Suppressor macrophage treated with lipopolysaccharide for 4 hours (primary cell): ENCODE data around the gene CAMTA1.
"Not testable (repeated sequence)": the region's sequence is repeated elsewhere in the genome, so short reads cannot be mapped to it uniquely, and the experiment has no call there.

ENCODE experiments used
- DNase-seq: peaks from one replicate; pipeline ENCODE4 v3.0.0-alpha.2; 2020

Gene CAMTA1

DNA sequence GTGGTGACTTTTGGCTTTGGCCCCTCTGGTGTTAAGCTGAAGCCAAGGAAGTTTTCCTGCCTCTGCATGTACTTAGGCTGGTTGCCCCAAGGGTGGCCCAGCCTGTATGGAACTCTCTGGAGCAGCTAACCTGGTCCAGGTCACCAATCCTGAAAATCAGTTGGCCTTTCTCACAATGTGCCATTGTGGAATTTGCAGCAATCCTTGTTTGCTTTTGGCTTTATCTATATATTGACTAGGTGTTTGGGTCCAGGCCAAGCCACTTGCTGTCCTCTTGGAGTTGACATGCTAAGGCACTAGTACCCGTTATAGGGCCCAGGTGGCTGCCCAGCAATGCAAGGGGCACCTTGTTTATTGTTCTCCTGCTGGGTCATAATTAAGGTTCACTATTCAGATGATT, 124.6 kb downstream of the CAMTA1 start:
- no peak for DNase-seq

DNA sequence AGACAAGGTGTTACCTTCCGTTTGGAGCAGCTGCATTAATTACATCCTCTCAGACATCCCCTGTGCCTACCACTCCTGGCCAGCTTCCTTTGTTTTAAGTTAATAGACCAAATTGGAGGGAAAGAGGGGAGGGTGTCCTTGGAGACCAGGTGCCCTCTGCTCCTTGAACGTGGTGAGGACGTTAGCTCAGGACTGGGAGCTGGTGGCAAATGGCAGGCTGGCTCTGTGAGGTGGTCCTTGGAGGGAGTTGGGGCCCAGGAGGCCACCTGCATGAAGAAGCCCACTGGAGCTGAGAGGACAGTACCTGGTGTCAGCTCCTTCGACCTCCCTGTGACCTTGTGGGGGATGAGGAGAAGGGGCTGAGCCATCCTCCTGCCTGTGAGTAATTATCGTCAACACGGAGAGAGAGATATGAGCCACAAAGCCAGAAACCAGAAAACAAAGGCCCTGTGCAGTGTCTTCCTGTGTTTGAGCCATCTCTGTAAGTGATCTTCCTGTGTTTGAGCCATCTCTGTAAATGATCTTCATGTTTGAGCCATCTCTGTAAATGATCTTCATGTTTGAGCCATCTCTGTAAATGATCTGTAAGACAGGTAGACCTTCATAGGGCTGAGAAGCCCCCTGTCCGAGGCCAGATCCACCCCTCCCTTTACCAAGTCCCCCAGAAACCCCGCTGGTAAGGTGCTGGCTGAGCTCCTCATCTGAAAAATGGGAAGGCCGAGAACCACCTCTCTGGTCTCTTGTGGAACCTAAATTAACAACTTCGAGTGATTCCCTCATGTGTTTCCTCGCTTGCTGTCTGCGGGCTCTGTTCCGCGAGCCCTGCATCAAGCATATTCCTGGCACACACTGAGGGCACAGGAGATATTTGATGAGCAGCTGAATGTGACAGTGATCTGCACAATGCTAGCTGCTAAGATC, 126.0 kb downstream of the CAMTA1 start:
- no peak for DNase-seq

DNA sequence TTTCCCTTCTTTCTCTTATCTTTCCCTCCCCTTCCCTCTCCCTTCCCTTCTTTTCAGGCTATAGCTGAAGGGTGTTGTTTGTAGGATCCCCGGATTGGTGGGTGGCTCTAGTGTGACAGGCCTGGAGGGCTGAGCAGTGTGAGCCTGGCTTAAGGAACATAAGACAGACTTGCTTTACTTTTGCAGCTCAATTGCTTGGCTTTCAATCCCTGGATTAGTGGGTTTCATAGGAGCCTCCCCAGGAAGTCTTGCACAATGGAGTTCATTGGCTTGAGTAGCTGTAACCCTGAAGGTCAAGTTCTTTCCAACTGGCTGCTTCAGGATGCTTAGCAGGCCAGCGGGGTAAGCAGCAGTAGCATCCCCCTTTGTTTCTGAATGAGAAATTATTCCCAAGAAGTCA, 126.7 kb downstream of the CAMTA1 start:
- no peak for DNase-seq

DNA sequence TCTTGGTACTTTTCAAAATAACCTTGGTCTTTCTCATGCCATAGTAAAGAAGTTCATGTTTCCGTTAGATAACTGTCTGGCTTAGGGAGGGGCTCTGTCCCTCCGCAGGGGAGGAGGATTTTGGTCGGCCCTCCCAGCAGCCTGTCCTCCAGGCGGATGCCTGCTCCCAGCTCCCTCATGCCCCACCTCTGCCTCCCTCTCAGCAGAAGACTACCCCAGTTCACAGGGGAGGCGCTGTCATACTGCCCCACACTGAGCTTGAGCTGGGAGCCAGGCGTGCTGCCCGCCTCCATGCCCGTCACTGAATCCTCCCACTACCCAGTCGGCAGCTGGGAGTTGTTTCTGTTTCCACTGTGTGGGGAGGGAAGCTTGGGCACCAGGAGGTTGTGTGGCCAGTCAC, 127.3 kb downstream of the CAMTA1 start:
- DNase-seq, result no peak

DNA sequence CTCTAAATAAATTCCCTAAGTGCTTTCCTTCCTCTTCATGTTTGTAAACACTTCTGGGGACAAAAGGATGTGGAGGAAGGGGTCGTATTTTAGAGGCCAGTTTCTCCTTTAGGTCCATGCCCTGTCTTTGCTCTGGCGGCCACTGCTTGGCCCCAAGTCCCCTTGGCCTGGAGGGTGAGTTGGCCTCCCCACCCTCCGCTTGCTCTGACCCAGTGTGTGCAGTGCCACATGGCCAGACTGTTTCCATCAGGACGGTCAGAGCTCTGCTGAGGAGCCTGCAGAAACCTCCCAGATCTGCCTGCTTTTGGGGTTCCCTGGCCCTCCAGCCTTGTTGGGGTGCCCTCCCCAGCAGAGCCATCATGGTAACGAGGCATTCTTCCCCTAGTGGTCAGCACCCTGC, 127.8 kb downstream of the CAMTA1 start:
- no peak for DNase-seq

DNA sequence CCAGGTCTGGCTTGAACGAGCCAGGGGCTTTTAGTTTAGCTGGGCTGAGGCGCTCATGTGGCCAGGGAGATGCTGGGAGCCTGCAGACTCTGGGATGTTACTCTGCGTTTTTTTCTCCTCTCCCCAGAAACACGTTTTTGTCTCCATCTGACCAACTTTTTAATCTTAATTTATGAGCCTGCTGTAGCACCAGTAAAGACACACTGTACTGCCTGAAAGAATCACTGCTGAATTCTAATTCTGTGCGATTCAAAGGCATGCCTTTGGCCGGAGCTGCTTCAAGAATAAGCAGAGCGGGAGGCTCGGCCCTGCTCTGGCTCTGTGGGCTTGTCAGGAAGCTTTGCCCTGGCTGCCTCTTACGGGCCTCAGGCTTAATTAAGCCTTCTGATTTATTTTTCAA, 129.5 kb downstream of the CAMTA1 start:
- no peak for DNase-seq

DNA sequence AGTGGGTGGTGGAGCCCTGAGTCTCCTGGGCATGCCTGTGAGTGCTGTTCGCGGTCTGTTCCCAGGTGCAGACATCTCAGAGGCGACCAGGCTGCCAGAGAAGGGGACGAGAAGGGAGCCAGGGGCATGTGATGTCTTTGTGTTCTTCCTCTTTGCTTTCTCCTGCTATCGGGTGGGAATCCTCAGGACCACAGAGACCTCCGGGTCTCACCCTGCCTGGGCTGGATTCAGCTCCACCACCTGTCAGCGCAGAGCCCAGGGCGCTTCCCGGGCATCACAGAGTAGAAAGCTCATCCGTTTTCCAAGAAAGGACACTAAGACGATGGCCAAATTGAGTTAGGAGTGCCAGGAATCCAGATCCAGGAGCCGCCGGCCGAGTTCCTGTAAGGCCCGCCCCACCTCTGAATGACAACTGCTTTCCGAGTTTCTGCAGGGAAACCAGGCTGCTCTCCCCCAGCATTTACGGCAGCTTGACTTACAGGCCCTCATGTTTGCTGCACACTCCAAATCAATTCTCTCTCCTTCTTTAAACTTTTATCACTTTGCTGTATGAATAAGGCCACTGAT, 130.8 kb downstream of the CAMTA1 start:
- no peak for DNase-seq

DNA sequence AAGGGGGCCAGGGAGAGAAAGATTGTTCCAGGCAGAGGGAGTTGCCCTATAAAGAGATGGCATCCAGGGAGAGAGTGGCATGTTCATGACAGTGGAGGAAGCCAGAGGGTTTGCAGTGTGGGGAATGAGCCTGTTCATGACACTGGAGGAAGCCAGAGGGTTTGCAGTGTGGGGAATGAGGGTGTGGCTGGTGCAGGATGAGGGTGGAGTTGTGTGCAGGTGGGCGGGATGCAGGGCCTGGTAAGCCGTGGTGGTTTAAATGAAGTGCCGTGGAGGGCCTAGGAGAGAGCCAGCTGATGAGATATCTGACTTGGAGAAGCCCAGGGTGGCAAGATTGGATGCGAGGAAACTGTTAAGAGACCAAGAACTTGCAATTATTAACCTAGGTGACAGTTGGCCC, 131.8 kb downstream of the CAMTA1 start:
- no peak for DNase-seq

DNA sequence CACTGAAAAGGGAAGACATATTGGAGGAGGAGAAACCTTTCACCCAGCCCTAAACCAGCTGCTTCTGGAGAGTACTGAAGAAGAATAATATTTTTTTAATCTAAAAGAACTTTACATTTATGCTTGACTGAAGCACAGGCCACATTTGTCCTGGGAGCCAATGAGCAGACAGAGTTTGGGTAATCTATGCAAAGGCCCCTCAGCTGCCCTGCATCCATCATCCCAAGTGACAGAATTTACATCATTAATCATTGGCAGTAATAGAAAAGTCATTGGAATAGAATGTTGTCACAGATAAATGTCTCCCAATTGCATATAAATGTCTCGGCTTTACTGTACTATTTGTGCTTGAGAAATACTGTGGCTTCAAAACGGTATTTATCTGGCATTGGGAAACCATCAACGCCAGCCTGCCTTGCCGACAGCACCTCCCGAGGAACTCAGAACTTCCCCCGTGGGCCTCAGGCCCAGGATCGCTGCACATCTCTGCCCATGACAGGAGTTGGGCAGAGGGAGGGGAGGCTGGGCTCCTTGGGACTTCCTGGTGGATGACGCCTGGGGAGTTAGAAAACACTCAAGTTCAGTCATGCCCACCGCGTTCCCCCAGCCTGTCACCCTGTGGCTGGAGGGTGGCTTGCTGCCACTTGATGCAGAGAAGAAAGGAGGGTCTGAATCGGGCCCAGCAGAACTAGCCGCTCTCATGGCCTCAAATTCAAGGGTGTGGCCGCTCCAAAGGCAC, 133.1 kb downstream of the CAMTA1 start:
- no peak for DNase-seq

DNA sequence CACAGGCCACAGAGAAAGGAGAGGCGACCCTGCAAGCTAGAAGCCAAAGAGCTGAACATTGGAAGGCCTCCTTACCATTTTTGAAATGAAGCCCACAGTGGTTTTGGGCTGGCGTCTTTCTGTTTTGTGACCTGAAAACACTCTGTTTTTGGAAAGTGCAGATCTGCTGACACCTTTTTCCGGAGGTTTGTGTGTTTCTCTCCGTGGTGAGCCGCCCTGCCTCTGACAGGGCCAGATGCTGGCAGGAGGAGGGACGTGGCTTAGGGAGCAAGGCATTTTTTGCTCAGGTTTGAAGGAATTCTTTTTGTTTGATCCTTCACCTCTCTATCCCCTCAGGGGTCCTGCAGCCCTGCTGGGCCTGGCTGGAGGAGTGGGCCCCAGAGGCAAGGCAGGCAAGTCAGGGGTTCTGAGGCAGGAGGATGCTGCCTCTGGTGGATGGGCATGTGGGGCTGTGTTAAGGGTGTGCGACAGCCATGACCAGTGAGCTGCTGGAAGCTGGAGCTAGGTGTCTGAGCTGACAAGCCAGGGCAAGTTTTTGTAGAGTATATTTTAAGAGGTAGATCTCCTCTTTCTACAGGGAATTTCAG, 133.8 kb downstream of the CAMTA1 start:
- DNase-seq, result no peak

DNA sequence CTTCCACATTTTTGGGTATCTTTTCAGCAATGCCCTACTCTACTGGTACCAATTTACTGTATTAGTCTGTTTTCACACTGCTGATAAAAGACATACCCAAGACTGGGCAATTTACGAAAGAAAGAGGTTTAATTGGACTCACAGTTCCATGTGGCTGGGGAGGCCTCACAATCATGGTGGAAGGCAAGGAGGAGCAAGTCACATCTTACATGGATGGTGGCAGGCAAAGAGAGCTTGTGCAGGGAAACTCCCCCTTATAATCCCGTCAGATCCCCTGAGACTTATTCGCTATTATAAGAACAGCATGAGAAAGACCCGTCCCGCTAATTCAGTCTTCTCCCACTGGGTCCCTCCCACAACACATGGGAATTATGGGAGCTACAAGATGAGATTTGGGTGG, 136.3 kb downstream of the CAMTA1 start:
- not testable (repeated sequence) for DNase-seq

DNA sequence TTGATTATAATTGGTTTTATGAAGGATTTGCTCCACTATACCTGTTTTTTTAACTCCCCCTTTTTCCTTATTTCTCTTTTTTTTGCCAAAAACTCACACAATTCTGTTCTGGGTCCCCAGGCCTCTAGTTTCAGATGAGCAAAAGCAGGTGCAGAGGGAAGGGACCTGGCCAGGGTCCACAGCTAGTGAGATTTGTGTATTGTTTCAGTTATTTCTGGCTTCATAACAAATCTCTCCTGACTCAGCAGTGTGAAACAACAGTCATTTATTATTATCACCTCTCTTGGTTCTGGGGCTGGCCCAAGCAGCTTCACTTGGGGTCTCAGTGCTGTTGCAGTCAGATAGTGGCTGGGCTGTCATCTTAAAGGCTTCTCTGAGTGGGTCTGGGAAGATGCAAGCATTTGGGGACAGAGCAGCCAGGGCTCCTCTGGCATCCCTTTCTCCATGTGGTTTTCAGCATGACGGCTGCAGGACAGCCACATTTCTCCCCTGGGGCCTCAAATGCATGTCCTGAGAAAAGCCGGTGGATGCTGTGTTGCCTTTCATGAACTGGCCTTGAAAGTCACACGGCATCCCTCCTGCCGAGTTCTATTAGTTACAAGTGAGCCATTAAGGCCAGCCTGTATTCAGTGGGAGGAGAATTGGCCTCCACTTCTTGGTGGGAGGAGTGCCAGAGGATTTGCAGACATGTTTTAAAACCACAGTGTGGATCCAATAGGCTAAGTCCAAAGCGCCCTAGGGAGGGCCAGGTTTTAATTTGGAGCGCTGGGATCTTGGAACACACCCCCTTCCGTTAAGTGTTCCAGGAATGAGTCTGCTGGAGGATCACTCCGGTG, 137.1 kb downstream of the CAMTA1 start:
- no peak for DNase-seq

DNA sequence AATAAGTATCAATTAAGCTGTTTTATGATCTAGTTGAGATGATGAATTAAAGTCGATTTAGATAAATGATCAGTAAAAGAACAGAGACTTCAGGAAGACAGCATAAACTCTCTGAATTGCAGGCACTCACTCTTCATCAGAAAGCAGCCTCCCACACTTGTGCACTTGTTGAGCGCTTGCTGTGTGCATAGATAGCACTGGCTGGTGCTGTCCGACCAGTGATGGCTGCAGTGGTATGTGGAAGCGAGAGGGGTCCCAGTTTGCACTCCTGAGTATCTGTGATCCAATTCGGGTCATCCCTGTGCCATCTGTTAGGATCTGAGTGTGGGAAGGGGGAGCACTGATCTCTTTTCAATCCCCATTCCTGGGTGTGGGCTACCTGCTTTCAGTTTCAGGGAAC, 137.8 kb downstream of the CAMTA1 start:
- no peak for DNase-seq

DNA sequence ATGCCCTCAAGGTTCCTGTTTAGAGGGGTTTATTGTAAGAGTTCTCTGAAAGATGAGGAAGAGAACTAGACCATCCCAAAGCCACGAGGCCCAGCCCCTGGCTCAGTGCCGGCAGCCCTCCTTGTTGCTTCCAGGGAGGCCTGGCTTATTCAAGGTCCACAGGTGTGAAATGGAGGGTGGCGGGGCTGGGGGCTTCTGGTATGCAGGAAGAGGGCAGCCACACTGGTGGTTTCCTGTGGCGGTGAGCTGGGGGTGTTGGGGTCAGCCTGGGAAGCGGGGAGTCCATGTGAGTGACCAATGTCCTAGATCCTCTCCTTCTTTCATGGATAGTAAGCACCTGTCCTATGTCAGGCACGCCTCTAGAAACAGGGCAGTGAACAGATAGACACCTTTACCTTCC, 138.2 kb downstream of the CAMTA1 start:
- DNase-seq, result no peak

DNA sequence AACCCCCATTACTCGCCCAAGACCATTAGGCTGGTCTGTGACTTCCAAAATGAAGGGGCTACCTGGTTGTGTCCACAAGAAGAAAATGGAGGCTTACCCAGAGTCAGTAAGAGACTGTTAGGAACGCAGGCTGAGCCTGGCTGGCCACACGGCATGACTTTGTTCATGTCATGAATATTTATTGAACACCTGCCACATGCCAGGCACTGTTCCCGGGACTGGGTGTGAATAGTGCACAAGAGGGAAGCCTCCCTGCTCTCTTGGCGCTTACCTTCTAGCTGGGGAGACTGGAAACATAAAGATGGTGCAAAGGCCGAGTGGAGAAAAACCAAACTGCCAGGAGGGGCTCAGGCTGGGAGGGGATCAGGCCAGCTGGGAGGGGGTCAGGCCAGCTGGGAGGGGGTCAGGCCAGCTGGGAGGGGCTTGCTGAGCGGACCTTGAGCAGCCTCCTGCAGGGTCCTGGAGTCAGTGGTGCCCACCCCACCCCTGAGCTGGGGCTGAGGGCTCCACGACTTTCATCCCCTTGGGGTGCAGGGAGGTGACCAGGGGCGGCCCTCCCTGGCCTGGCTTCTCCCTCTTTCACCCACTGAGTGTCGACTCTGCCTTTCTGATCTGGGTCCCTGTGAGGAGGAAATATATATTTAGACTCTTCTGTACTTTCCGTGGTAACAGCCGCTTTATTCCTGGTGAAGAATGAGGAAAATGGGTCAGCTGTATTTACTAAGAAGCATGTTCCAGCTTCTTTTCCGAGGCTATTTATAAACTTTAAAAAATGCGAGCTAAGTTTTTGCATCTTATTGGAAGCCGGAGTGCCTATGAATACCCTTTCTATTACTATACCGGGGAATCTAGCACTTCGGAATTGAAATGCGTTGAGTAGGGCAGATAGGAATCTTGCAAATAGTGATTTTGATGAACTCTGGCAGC, 139.0 kb downstream of the CAMTA1 start:
- no peak for DNase-seq

DNA sequence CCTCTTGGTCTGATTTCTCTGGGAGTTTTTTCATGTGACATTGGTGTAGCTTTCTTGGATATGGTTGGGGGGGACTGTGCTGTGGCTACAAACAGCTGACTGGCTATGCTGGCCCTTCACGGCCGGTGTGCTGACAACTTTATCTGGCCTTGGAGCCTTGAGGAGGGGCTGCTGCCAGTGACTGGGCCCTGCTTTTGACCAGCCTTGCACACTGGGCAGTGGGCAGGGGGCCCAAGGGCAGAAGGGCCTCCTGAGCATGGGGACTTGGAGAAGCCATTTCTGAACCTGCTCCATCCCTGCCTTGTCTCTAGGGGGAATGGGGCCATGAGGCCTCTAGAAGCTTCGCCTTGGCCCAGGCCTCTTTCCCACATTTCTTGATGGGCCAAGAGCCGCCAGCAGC, 139.6 kb downstream of the CAMTA1 start:
- DNase-seq, result no peak

DNA sequence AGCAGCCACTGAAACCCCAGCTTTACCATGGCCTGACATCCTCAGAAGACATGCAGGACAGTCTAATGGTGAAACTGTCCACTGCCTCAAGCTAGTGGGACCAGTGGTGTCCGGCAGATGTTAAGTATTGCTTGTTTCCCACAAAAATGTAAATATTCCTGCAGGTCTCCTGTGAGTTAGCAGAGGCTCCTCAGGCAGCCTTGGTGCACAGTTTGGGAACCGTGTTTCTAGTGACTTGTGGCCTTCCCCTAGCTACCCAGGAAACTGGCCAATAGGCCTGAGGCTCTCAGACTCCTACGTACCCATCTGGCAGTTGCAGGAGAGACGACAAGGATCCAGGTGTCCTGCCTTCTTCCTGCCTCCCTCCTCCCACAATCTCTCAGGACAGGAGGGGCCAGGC, 142.4 kb downstream of the CAMTA1 start:
- no peak for DNase-seq

DNA sequence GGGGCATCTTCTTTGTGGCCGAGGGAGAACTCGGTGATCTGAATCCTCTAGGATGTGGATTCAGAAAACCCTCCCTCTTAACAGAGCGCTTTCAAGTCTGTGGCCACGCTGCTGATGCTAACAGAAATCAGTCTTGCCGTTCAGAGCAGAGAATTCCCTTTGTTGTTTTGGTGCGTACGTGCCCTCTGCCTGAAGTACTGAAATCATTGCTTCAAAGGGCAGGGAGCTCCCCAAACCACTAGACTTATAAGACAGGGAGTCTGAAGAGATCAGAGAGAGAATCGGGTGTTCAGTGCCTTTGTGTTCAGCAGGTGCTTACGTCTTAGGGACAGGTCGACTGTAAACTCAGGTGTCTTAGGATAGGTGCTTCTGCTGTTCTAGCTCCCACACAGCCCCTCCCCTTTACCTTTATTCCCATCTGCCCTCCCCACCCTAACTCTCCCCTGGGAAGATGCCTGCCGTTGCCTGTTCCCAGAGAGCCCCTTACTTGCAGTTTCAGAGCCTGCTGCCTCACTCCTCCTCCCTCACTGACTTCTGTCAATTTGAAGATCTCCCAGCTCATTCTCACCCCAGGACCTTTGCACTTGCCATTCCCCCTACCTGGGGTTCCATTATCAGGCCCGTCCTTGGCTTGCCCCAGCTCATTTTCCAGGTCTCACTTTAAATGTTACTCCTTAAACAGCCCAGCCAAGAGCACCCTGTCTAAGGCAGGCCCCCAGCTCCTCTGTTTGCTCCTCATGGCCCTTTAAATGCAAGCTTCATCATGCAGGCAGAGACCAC, 143.0 kb downstream of the CAMTA1 start:
- DNase-seq, result no peak

DNA sequence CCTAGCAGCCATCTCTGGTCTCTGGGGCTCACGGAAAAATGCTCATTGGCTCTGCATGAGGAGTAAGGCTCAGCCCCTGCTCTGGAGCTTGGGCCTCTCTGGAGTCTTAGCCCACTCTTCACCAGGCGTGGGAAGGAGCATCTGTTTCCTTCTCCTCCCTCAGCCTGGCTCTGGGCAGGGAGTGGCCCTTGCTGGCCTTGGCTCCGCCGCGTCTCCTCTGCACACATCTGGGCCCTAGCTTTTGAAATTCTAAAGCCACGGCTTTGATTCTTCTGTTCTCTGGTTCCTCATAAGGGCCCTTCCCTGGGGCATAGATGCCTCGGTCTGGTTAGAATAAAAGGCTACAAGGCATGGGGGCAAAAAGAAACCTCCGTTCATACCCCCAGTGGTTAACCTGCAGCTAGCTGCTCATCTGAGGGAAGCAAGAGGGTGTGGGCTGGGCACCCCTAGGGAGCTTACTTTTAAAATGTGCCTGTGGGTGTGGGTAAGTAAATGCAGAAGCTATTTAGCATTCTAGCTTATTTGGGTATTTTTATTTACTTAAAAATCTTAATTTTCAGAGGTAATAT, 145.6 kb downstream of the CAMTA1 start:
- no peak for DNase-seq

DNA sequence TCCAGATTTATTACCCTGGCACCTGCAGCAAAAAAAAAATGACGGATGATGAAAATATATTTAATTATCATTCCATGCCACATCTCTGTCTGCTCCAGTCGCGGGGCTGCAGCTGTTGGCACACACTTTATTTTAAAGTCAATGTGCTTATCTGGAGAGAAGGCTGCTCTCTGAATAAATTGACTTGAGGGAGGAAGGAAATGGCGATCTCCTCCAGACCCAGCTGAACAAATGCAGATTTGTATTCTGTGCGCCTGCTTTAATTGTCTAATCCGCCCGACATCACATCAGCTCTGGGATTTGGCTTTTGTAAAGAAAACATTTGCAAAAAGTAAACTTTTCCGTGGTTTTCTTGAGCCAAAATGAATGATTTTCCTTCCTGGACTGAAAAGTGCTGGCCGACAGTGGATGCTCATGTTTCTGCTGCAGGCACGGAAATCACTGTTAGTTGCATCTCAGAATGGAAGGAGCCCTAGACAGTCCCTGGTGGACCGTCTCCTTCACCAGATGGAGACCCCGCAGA, 150.2 kb downstream of the CAMTA1 start:
- no peak for DNase-seq
